Activated naive CD4-positive, alpha-beta T cell treated with anti-CD3 and anti-CD28 coated beads for 36 hours (primary cell): ENCODE data around the gene ZNF770. TPM values are rescaled to one million over a fixed set of nuclear protein-coding genes. Genes with fewer than 3 reads are reported as not detected.
"Not testable (repeated sequence)": the region's sequence is repeated elsewhere in the genome, so short reads cannot be mapped to it uniquely, and the experiment has no call there.

Source experiments
- CTCF ChIA-PET: fragments of 350-600 bp; sonication (Branson Sonifier 250); formaldehyde crosslinking; loops from one replicate; lab custom pipeline; 2021; ENCODE audit warnings: antibody characterized with exemption; lab: Charles Lee
- DNase-seq: peaks from one replicate; pipeline ENCODE4 v3.0.0-alpha.2; 2020
- H3K27ac Mint-ChIP-seq: one replicate; pipeline ENCODE4 v1.8.0; 2021; ENCODE audit warnings: mild to moderate bottlenecking, mixed read lengths
- H3K27me3 Mint-ChIP-seq: one replicate; pipeline ENCODE4 v1.8.0; 2021; ENCODE audit warnings: low read depth, mixed read lengths
- H3K36me3 Mint-ChIP-seq: one replicate; pipeline ENCODE4 v1.8.0; 2021; ENCODE audit warnings: low read depth, mixed read lengths
- H3K4me1 Mint-ChIP-seq: one replicate; pipeline ENCODE4 v1.8.0; 2021; ENCODE audit warnings: low read depth, mixed read lengths
- H3K4me3 Mint-ChIP-seq: one replicate; pipeline ENCODE4 v1.8.0; 2021; ENCODE audit warnings: mild to moderate bottlenecking, moderate library complexity, mixed read lengths
- H3K9me3 Mint-ChIP-seq: one replicate; pipeline ENCODE4 v1.8.0; 2021; ENCODE audit warnings: mixed read lengths
- intact Hi-C: fragments of 100-400 bp; cut with micrococcal nuclease; formaldehyde crosslinking; loops from one replicate; pipeline ENCODE4 v1.15.1; 2023
- total RNA-seq, 2 experiments: library from RNA; stranded (reverse); gene quantifications; one replicate each; pipeline ENCODE4 v1.2.3, GENCODE V29; 2021

Gene ZNF770
- total RNA-seq, 2 experiments from 2014 or later = 36.4 to 39.4 TPM

GRCh38 chr15:34928349-34928748 is 59.7 kb downstream of the ZNF770 start:
- peaks cover 42% of the 10 kb centered on the region for H3K36me3 Mint-ChIP-seq
- H3K4me3 Mint-ChIP-seq, intact Hi-C loops, H3K27me3 Mint-ChIP-seq, CTCF ChIA-PET, DNase-seq, H3K4me1 Mint-ChIP-seq, H3K9me3 Mint-ChIP-seq, H3K27ac Mint-ChIP-seq: not testable (repeated sequence)

Other genes starting within 250 kb of the ZNF770 start
- not detected for gene GJD2, start 233.3 kb downstream of the ZNF770 start, total RNA-seq
- gene ACTC1, start 192.7 kb downstream of the ZNF770 start, total RNA-seq = not detected
- gene AQR, start 18.5 kb downstream of the ZNF770 start, total RNA-seq = 10 to 100 TPM; 30.8 to 31.3 TPM
- gene NANOGP8, start 97.0 kb upstream of the ZNF770 start, total RNA-seq = not detected